Nephron (organoid): ENCODE data around the gene ACBD4.

Experiments
- H3K27ac Mint-ChIP-seq, 3 experiments: 2 replicates each; pipeline ENCODE4 v1.8.0; 2020; ENCODE audit warnings: mixed read lengths in 3 of 3, mild to moderate bottlenecking in 2 of 3, moderate library complexity in 1 of 3
- H3K27me3 Mint-ChIP-seq: 2 replicates; pipeline ENCODE4 v1.8.0; 2021; ENCODE audit warnings: low read depth, mild to moderate bottlenecking, moderate library complexity, mixed read lengths
- H3K36me3 Mint-ChIP-seq: 2 replicates; pipeline ENCODE4 v1.8.0; 2020; ENCODE audit warnings: low read depth, mixed read lengths
- H3K4me1 Mint-ChIP-seq: 2 replicates; pipeline ENCODE4 v1.8.0; 2020; ENCODE audit warnings: mixed read lengths
- H3K4me3 Mint-ChIP-seq, 3 experiments: 2 replicates each; pipeline ENCODE4 v1.8.0; 2020; ENCODE audit warnings: mild to moderate bottlenecking in 3 of 3, mixed read lengths in 3 of 3, moderate library complexity in 2 of 3
- H3K9me3 Mint-ChIP-seq: 2 replicates; pipeline ENCODE4 v1.8.0; 2020; ENCODE audit warnings: mixed read lengths
- TF ChIP-seq, protein P1 (sequence below), 3 experiments: fragments of 200-600 bp; sonication (generic); IDR thresholded peaks; one replicate each; pipeline ENCODE4 v1.5.0; 2021; ENCODE audit warnings: antibody characterized with exemption in 3 of 3; ENCODE audit not compliant: unreplicated experiment in 3 of 3

Gene ACBD4

DNA sequence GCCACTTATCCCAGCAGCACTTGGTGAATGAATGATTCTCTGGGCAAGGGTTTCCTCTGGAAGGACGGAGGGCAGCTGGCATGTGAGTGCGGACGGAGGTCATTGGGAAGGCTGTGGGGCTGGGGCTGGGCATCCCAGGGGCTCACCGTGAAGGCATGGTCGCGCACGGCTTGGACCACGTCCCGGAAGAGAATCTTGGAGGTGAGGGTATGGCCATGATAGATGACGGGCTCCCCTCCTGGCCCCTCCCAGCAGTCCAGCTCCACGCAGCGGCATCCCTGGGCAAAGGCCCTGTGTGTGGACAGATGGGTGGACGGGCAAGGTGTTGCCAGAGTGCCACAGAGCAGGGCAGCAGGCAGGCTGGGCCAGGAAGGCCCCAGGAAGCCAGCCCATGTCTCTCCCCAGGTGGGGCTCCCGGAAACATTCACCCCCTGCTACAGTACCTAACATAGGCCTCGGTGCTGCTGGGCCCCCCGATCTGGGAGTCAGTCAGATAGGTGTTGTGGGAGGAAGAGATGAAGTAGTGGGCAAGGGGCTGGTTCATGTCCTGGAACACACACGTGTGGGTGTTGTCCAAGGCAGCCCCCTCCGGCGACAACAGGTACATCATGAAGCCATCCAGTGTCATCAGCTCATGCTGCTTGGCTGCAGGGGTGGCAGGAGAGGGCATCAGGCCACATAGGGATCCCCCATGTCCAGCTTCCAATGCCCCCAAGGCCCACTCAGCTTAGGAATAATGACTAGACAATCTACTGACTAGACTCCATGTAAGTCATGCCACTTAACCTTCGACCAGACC is 17.4 kb upstream of the ACBD4 start:
- no peaks in the 10 kb centered on the region for H3K27me3 Mint-ChIP-seq
- H3K36me3 Mint-ChIP-seq: peaks cover 5% of the 10 kb centered on the region
- no peak overlapping the region for H3K27ac Mint-ChIP-seq
- TF ChIP-seq, protein P1, sequence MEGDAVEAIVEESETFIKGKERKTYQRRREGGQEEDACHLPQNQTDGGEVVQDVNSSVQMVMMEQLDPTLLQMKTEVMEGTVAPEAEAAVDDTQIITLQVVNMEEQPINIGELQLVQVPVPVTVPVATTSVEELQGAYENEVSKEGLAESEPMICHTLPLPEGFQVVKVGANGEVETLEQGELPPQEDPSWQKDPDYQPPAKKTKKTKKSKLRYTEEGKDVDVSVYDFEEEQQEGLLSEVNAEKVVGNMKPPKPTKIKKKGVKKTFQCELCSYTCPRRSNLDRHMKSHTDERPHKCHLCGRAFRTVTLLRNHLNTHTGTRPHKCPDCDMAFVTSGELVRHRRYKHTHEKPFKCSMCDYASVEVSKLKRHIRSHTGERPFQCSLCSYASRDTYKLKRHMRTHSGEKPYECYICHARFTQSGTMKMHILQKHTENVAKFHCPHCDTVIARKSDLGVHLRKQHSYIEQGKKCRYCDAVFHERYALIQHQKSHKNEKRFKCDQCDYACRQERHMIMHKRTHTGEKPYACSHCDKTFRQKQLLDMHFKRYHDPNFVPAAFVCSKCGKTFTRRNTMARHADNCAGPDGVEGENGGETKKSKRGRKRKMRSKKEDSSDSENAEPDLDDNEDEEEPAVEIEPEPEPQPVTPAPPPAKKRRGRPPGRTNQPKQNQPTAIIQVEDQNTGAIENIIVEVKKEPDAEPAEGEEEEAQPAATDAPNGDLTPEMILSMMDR (IDR thresholded peaks at IDR 0.05; ENCODE audit: unreplicated experiment in 3 of 3): no peak
- no peak overlapping the region for H3K4me3 Mint-ChIP-seq
- H3K9me3 Mint-ChIP-seq: no peaks in the 10 kb centered on the region
- H3K4me1 Mint-ChIP-seq: peaks cover 2% of the 10 kb centered on the region

DNA sequence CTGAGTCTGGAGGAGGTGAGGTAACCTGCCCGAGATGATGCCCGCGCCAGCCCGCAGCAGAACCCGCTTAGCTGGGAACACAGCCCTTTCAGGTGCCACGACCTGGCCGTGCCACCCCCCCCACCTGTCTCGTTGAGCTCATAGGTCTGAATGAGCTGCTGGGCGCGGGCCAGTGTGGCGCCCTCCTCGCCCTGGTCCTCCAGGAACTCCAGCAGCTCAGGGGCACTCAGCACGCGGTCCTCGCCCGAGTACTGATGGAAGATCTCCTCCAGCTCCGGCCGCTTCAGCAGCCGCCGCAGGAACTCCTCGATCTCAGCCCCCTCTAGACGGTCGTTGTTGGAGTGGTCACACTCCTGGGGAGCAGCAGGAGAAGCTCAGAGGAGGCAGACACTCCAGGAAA is 16.8 kb upstream of the ACBD4 start:
- no peak overlapping the region for H3K4me3 Mint-ChIP-seq
- peaks cover 5% of the 10 kb centered on the region for H3K4me1 Mint-ChIP-seq
- no peaks in the 10 kb centered on the region for H3K27me3 Mint-ChIP-seq
- peaks cover 5% of the 10 kb centered on the region for H3K36me3 Mint-ChIP-seq
- TF ChIP-seq, protein P1 (IDR thresholded peaks at IDR 0.05; ENCODE audit: unreplicated experiment in 3 of 3): no peak
- H3K9me3 Mint-ChIP-seq: no peaks in the 10 kb centered on the region
- no peak overlapping the region for H3K27ac Mint-ChIP-seq

DNA sequence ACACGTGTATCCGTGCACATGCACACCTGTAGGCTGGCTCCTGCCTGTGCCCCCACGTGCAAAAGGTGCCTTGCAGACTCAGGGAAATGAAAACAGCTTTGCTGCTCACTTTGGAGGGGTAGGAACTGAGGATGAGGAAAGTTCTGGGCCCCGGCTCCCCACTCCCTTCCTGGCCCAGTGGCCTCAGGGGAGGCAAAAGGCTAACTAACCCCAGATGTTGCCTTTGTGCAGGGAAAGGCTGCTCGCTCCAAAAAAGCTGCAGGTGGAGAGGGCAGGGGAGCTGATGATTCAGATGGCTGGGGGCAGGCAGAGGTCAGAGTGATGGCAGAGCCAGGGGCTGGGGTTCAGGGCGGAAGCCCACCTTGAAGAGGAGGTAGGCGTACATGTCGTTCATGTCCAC is 15.5 kb upstream of the ACBD4 start:
- H3K27ac Mint-ChIP-seq: no peak overlapping the region
- H3K9me3 Mint-ChIP-seq: no peaks in the 10 kb centered on the region
- no peak overlapping the region for H3K4me3 Mint-ChIP-seq
- H3K36me3 Mint-ChIP-seq: peaks cover 5% of the 10 kb centered on the region
- peaks cover 5% of the 10 kb centered on the region for H3K4me1 Mint-ChIP-seq
- no peaks in the 10 kb centered on the region for H3K27me3 Mint-ChIP-seq
- TF ChIP-seq, protein P1 (IDR thresholded peaks at IDR 0.05; ENCODE audit: unreplicated experiment in 3 of 3): no peak

DNA sequence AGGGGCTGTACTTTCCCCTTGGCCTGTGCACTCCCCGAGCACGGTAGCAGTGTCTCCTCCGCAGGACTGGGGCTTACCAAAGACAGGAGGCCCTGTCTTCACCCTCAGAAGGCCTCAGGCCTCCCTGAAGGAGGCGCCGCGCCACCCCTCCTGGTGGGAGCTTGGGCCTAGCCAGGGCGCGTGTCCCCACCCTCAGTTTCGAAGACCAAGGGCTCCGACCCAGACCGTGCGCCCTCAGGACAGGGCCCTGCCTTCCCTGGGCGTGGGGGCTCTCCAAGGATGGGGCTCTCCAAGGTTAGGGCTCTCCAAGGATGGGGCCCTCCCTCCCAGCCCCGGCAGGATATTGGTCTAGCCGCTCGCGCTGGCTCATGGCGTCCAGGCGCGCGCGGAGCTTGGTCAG is 14.9 kb upstream of the ACBD4 start:
- Mint-ChIP-seq H3K27me3 (no peaks in the 10 kb centered on the region), H3K4me3 (no peak overlapping the region), H3K36me3 (peaks cover 5% of the 10 kb centered on the region), H3K9me3 (no peaks in the 10 kb centered on the region), H3K27ac (no peak overlapping the region), H3K4me1 (peaks cover 5% of the 10 kb centered on the region)
- TF ChIP-seq, protein P1 (IDR thresholded peaks at IDR 0.05; ENCODE audit: unreplicated experiment in 3 of 3): no peak

DNA sequence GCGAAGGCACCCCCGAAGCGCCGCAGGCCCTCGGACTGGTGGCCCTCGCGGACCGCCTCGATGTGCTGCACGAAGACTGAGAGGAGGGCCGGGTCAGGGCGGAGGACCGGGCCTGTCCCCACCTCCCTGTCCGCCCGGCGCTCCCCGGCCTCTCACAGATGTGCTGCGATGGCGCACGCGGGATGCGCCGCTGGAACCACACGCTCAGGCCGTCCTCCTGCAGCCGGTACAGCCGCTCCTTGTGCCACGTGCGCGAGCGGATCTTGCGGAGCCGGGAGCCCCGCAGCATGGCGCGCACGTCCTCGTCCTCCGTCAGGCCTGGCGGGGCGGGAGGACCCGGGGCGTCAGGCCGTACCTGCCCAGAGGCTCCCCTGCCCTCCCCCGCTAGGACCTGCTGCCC is 14.4 kb upstream of the ACBD4 start:
- TF ChIP-seq, protein P1 (IDR thresholded peaks at IDR 0.05; ENCODE audit: unreplicated experiment in 3 of 3): no peak
- H3K9me3 Mint-ChIP-seq: no peaks in the 10 kb centered on the region
- H3K27me3 Mint-ChIP-seq: no peaks in the 10 kb centered on the region
- H3K4me1 Mint-ChIP-seq: peaks cover 5% of the 10 kb centered on the region
- no peak overlapping the region for H3K27ac Mint-ChIP-seq
- peaks cover 1% of the 10 kb centered on the region for H3K36me3 Mint-ChIP-seq
- H3K4me3 Mint-ChIP-seq: no peak overlapping the region
